ENCODE data around the gene CNTNAP1.
A peak's percentile ranks its signal among the peaks of the same experiment; 100 is the strongest.

The CNTNAP1 gene

GRCh38 chr17:42670789-42671657, 11.3 kb upstream of the CNTNAP1 start:
- no peak for DNase-seq (ENCODE audit: low spot score)

DNA sequence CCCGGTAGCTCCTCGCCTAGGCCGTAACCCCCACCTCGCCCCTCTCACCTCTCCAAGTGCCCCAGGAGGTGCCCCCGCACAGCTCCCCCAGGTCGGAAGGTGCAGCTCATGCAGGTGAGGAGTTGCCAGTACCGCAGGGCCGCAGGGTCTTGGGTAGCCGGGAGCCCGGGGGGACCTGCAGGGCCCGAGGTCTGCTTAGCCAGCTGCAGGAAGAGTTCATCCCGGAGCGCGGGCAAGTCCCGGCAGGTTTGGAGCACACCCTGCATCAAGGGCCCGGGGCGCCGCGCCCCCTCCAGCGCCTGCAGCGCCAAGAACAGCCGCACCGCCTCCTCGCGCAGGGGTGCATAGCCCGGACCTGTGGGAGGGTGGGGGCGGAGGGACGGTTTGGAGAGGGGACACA, 10.3 kb upstream of the CNTNAP1 start:
- no peak for DNase-seq (ENCODE audit: low spot score)

DNA sequence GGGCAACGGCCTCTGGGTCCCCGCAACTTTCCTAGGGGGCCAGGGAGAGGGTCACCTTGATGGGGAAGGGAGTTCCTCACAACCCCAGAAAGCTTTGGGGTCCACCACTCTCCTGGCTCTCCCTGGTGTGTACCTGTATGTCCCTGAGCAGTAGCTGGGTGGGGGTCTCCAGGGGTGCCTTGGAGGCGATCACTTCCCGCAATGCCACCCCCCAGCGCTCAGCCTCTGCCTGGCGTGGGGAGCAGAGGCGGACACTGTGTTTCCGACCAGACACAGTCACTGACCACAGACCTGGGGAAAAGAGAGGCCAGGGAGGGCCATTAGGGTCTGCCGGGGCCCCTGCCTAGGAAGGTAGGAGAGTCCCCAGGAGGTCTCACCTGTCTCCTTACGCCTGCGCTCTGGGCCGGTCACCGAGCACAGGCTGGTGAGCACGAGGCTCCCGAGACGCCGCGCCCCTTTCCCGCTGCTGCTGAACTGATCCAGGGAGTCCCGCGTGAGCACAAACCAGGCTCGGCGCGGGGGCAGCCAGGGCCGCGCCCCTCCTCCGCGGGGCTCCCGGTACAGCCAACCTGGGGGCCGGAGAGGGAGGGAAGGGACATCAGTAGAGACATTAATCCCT, 9.0 kb upstream of the CNTNAP1 start:
- DNase-seq (ENCODE audit: low spot score): no peak

- DNase-seq (ENCODE audit: low spot score): peak; percentile 92
Observed at GRCh38 chr17:42673885-42674754, 8.2 kb upstream of the CNTNAP1 start.

DNA sequence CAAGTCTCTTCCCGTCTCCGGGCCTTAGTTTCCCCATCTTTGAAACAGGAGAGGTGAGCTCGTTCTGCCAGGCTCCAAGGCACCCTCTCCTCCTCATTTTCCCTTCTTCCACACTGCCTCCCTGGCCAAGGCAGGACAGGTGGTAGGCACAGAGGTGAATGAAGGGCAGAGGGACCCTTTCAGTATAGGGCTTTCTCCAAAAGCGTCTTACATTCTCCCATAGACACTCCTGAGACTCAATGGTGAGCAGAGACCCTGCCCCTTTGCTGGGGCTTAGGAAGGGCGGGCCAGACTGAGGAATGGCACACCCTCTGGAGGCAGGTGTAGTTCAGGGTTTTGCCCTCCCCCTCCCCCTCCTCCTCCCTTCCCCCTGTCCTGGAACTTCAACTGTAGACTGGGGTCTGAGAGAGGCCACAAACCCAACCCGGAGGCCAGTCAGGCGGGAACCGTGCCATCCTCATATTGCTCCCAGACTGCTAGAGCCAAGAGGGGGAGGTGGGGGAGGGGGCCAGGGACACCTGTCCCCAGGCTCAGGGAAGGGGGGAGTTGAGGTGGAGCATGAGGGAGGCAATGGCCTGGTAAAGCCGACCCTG, 7.5 kb upstream of the CNTNAP1 start:
- DNase-seq (ENCODE audit: low spot score): no peak

DNA sequence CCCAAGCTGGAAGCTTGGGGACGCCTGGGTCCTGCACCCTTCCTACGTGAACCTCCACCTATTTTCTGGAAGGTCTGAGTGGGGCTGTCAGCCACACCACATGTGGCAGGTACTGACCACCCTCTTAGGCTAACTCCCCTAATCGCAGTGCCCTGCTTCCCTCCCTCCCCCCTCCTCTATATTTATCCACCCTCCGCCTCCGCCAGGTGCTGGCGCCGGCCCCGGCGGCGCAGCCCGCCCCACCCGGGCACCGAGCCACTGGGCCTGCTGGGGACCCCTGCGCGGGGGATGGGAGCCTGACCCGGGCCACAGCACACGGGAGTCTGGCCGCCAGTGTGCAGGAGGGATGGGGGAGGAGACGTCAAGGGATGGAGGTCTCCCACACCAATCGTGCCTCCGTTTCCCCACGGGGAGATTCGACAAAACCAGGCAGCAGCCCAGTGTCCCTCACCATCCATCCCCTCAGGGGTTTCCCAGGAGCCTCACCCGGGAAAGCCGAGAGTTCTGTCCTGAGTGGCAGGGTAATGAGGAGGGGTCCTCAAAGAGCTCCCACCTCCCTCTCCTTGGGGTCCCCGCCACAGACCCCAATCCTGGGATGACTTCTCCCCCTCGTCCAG, 6.9 kb upstream of the CNTNAP1 start:
- no peak for DNase-seq (ENCODE audit: low spot score)

- peak; percentile 73 for DNase-seq (ENCODE audit: low spot score)
Observed at GRCh38 chr17:42675965-42676423, 6.3 kb upstream of the CNTNAP1 start.

DNA sequence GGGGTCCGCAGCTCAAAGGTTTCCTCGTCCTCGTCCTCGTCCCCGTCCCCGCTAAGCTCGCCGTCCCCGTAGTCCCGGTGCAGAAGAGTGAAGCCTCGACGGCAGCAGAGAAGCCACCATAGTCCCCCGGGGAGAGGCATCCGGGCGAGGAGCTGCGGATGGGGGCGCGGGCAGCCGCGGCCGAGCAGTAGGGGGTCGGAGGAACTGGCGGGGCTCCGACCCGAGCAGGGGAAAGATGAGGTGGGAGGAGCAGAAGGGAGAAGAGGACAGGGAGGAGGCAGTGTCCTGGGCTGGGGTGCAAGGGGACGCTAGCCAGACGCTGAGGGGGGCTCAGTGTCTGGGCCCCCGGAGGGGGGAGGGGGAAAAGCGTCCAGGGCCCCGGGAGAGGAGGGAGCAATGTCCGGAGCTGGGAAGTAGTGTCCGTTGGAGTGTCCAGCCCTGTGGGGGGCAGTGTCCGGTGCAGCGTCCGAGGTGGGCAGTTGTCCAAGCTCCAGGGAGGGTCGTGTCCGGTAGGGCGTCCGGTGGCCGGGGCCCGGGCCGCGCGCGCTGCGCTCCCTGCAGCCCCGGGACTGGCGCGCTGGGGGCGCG, 5.8 kb upstream of the CNTNAP1 start, which contains the start of gene PLEKHH3:
TSS of gene PLEKHH3 (minus strand) at position 571 of the 588 bp plus-strand sequence. CDS start at position 140, 431 bp downstream.
- DNase-seq (ENCODE audit: low spot score): peak; percentile 57

DNA sequence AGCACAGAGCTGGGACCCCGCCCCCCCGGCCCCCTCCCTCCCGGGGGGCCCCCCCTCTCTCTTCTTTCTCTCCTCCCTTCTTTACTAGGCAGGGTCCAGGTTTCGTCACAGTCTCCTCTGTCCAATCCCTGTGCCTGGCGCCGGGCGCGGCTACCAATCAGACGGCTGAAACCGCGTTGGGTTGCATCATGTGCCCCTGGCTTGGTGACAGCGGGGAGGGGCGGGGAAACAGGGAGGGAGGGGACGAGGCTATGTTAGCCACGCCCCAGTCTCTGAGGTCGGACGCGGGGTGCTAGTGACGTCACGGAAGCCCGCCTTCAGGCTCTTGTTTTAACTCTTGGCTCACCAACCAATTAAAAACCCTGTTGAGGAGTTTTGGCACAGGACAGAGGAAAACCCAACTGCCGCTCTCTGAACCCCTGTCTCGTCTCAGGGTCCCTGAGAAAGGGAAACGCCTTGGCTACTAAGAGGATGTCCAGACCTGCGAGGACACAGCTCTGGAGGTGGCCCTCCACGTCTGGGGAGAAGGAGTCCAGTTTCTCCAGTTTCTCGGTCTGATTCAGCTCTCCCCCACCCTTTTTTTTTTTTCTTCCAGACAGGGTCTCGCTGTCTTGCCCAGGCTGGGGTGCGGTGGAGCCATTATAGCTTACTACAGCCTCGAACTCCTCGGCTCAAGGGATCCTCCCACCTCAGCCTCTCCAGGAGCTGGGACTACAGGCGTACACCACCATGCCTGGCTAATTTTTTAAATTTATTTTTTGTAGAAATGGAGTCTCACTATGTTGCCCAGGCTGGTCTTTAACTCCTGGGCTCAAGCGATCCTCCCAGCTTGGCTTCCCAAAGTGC, 5.1 kb upstream of the CNTNAP1 start:
- peak; percentile 100 for DNase-seq (ENCODE audit: low spot score)

DNA sequence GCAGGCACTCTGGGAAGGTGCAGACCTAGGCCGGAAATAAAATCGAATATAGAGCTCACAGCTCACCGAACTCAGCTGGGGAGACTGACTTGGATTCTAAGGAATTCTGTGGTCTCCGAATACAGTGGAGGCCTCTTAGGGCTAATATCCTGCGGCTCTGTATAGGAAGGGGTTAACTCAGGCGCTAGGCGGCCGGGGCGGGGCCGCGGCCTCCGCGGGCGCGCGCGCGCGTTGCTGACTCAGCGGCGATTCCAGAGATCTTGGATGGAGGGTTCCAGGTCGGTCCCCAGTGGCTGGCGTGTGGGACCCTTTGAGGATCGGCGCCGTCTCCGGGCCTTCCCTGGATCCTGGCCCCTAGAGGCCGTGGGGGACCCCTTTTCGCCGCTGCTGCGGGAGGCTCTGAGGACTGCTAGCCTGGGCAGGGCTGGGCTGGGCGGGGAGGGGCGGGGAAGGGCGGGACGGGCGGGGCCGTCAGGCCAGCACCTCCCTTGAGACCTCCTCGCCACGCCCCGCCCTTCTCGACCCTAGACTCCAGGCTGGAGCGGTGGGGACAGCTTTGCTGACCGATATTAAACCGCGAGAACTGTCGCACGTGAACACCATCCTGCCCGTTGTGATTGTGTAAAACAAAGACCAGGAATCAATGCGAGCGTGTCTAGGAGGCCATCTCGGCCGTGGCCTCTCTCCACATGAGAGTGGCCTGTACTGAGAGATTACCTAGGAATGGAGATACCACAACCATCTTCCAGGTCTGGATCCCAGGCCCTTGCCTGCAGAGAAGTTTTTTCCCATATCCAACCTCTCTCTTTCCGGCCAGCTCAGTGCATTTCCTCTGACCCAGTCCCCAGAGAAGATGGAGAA, 4.2 kb upstream of the CNTNAP1 start:
- peak; percentile 90 for DNase-seq (ENCODE audit: low spot score)

DNA sequence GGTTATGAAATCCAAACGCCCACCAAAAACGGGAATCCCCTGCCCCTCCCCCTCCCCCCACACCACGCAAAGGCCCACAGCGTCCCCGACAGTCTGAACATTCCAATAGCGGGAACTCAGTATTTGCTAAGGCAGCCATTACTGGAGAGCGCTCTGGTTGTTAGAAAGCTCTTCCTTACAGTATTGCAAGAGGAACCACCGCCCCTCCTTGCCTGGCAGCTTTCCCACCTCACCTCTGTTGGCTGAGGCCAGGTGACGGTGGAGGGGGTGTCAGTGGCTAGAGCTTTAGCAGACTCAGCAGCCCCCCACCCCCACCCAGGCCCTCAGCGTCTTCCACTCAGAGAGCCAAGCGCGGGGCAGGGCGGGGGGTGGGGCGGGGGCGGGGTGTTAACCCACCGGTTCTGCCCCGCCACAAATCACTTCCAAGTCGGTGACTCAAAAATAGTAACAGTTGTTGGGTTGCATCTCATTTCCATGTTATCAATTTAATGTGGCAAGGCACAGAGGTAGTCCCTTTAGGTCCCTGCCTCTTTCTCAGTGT, 3.3 kb upstream of the CNTNAP1 start:
- DNase-seq (ENCODE audit: low spot score): no peak

- DNase-seq (ENCODE audit: low spot score): peak; percentile 88
Observed at GRCh38 chr17:42679492-42680330, 2.6 kb upstream of the CNTNAP1 start.

DNA sequence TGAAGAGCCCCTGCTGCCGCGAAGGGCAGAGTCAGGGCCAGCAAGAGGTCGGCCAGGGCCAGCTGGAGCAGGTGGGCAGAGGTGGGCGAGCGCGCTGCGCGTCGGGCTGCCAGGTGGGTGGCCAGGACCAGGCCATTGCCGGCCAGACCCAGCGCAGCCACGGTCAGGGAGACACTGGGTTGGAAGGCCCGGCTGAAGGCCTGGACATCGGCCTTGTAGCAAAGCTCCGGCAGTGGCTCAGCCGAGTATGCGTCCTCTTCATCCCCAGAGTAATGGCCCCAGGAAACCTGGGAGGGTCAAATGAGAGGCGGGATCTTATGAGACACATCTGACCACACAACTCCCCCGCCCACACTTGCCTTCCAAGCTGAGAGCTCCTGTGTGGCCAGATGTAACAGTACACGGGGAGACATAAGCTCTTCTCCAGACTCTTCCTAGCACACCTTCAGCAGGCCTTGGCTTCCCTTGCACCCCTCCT, 2.0 kb upstream of the CNTNAP1 start:
- DNase-seq (ENCODE audit: low spot score): no peak

DNA sequence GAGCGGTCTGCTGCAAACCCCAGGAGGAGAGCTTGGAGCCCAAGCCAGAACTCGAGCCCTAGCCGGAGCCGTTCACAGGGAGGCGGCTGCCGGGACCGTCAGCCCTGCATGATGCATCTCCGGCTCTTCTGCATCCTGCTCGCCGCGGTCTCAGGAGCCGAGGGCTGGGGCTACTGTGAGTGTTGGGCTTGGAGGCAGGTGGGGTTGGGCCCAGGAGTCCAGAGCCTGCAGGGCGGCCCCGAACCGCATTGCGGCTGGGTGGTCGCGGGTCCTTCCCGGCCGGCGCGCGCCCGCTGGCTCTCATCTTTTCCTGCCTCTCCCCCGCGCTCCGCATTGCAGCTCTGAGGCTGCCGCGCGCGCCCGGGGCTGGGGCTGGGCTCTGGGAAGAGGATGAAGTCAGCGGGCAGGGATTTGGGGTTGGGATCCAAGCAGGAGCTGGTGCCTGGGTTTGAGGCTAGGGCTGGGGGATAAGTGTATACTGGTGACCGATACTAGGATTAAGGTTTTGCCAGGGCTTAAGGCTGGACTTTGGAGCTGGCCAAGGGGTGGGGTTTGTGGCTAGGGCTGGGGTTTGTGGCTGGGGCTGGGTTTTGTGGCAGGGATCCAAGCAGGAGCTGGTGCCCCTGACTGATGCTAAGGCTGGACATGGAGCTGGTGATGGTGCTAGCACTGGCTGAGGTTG, 532 bp downstream of the CNTNAP1 start:
- peak; percentile 84 for DNase-seq (ENCODE audit: low spot score)

GRCh38 chr17:42683407-42684034, 1.2 kb downstream of the CNTNAP1 start:
- no peak for DNase-seq (ENCODE audit: low spot score)

- DNase-seq (ENCODE audit: low spot score): no peak
Observed at GRCh38 chr17:42684929-42685556, 2.7 kb downstream of the CNTNAP1 start.
